Osteoblast (primary cell): ENCODE results near the gene SAMD4A. TPM values are rescaled to one million over a fixed set of nuclear protein-coding genes. Genes with fewer than 3 reads are reported as not detected.

ENCODE experiments used
- DNase-seq: peaks from one replicate; pipeline ENCODE4 v3.0.0; 2011; ENCODE audit warnings: low spot score, mixed read lengths; ENCODE audit not compliant: insufficient read length; ENCODE audit errors: missing footprints
- H2AFZ ChIP-seq: 2 replicates; pipeline ENCODE4 v1.6.0; 2011; ENCODE audit warnings: mild to moderate bottlenecking, low read length
- H3K27ac ChIP-seq: 2 replicates; pipeline ENCODE4 v1.5.1; 2011; ENCODE audit warnings: mild to moderate bottlenecking, low read depth, low read length, moderate library complexity
- H3K27me3 ChIP-seq: 2 replicates; pipeline ENCODE4 v1.6.0; 2012; ENCODE audit warnings: mild to moderate bottlenecking, control low read depth, inconsistent platforms, low read length, moderate library complexity; ENCODE audit not compliant: insufficient read depth
- H3K36me3 ChIP-seq: 2 replicates; pipeline ENCODE4 v1.5.1; 2011; ENCODE audit warnings: mild to moderate bottlenecking, low read length, control low read depth, moderate library complexity; ENCODE audit not compliant: insufficient read depth
- H3K4me1 ChIP-seq: 2 replicates; pipeline ENCODE4 v1.5.1; 2011; ENCODE audit warnings: mild to moderate bottlenecking, low read length, control low read depth, moderate library complexity; ENCODE audit not compliant: insufficient read depth
- H3K4me2 ChIP-seq: 2 replicates; pipeline ENCODE4 v1.6.0; 2011; ENCODE audit warnings: mild to moderate bottlenecking, low read length; ENCODE audit not compliant: insufficient read depth
- H3K4me3 ChIP-seq: fragments of 200-600 bp; sonication (generic); 3 replicates; pipeline ENCODE4 v1.5.1; 2012; ENCODE audit warnings: mild to moderate bottlenecking, low read length, inconsistent platforms; ENCODE audit not compliant: insufficient read depth
- H3K79me2 ChIP-seq: 2 replicates; pipeline ENCODE4 v1.6.0; 2012; ENCODE audit warnings: mild to moderate bottlenecking, low read length, control low read depth, inconsistent platforms; ENCODE audit not compliant: insufficient read depth
- H3K9me3 ChIP-seq: 2 replicates; pipeline ENCODE4 v1.5.1; 2011; ENCODE audit warnings: low read depth, low read length, control low read depth
- H4K20me1 ChIP-seq: 2 replicates; pipeline ENCODE4 v1.6.0; 2012; ENCODE audit warnings: mild to moderate bottlenecking, low read length, control low read depth; ENCODE audit not compliant: insufficient read depth
- CTCF ChIP-seq: IDR thresholded peaks from 2 replicates; pipeline ENCODE4 v1.5.1; 2011; ENCODE audit warnings: mild to moderate bottlenecking, low read depth, low read length, moderate library complexity; ENCODE audit errors: extremely low read depth
- total RNA-seq: library from RNA; depleted of rRNA; stranded (reverse); fragments of >200 nt; gene quantifications from 2 replicates; pipeline ENCODE4 v1.2.3, GENCODE V29; 2012

Gene SAMD4A
- total RNA-seq, 1 donor = 26.1 TPM

GRCh38 chr14:54791001-54791400 is 224.1 kb downstream of the SAMD4A start:
- H2AFZ ChIP-seq = no peak overlapping the region
- H3K9me3 ChIP-seq = peaks cover 6% of the 10 kb centered on the region
- H3K27ac ChIP-seq = no peak overlapping the region
- no peak for TF ChIP-seq CTCF
- H4K20me1 ChIP-seq = no peaks in the 10 kb centered on the region
- no peak overlapping the region for H3K4me2 ChIP-seq
- H3K4me1 ChIP-seq = peaks cover 4% of the 10 kb centered on the region
- no peak for DNase-seq
- H3K4me3 ChIP-seq = no peak overlapping the region
- no peaks in the 10 kb centered on the region for H3K27me3 ChIP-seq
- no peaks in the 10 kb centered on the region for H3K79me2 ChIP-seq
- peaks cover 21% of the 10 kb centered on the region for H3K36me3 ChIP-seq

- no peak for TF ChIP-seq CTCF
- H2AFZ ChIP-seq = no peak overlapping the region
- H3K36me3 ChIP-seq = peaks cover 21% of the 10 kb centered on the region
- H3K27me3 ChIP-seq = no peaks in the 10 kb centered on the region
- H3K9me3 ChIP-seq = peaks cover 6% of the 10 kb centered on the region
- no peak overlapping the region for H3K27ac ChIP-seq
- H4K20me1 ChIP-seq = no peaks in the 10 kb centered on the region
- no peaks in the 10 kb centered on the region for H3K79me2 ChIP-seq
- H3K4me2 ChIP-seq = no peak overlapping the region
- H3K4me3 ChIP-seq = no peak overlapping the region
- H3K4me1 ChIP-seq = peaks cover 17% of the 10 kb centered on the region
- DNase-seq = no peak
Observed at GRCh38 chr14:54792288-54792687, 225.4 kb downstream of the SAMD4A start.

- no peak overlapping the region for H3K4me2 ChIP-seq
Observed at GRCh38 chr14:54794159-54794558, 227.2 kb downstream of the SAMD4A start.

GRCh38 chr14:54794796-54795195 is 227.9 kb downstream of the SAMD4A start:
- Histone ChIP-seq H3K27me3 (no peaks in the 10 kb centered on the region), H3K79me2 (no peaks in the 10 kb centered on the region), H3K4me2 (no peak overlapping the region), H3K4me1 (peaks cover 17% of the 10 kb centered on the region), H4K20me1 (no peaks in the 10 kb centered on the region), H3K4me3 (no peak overlapping the region), H3K9me3 (peaks cover 6% of the 10 kb centered on the region), H2AFZ (no peak overlapping the region), H3K27ac (no peak overlapping the region), H3K36me3 (peaks cover 11% of the 10 kb centered on the region)
- no peak for DNase-seq
- TF ChIP-seq CTCF = no peak

More at GRCh38 chr14:54794159-54794558, 227.2 kb downstream of the SAMD4A start:
- no peak overlapping the region for H3K27ac ChIP-seq
- no peak for TF ChIP-seq CTCF
- H3K27me3 ChIP-seq = no peaks in the 10 kb centered on the region
- peaks cover 17% of the 10 kb centered on the region for H3K4me1 ChIP-seq
- no peak for DNase-seq
- H3K36me3 ChIP-seq = peaks cover 11% of the 10 kb centered on the region
- no peak overlapping the region for H2AFZ ChIP-seq
- H3K79me2 ChIP-seq = no peaks in the 10 kb centered on the region
- H3K9me3 ChIP-seq = peaks cover 6% of the 10 kb centered on the region
- H4K20me1 ChIP-seq = no peaks in the 10 kb centered on the region
- no peak overlapping the region for H3K4me3 ChIP-seq
